BJ (cell line): ENCODE results near the gene CD74. TPM values are rescaled to one million over a fixed set of nuclear protein-coding genes. Genes with fewer than 3 reads are reported as not detected.

Source experiments
- CTCF ChIA-PET: fragments of 350-600 bp; formaldehyde crosslinking; extraction: SDS; loops from one replicate; lab custom pipeline; 2021; ENCODE audit warnings: antibody characterized with exemption, inconsistent platforms; lab: Yijun Ruan, JAX
- POLR2A ChIA-PET: fragments of 300-600 bp; sonication (Branson Sonifier 250); formaldehyde crosslinking; extraction: SDS; loops from one replicate; lab custom pipeline; 2021; ENCODE audit warnings: antibody characterized with exemption; lab: Charles Lee
- DNase-seq: peaks from one replicate; pipeline ENCODE4 v3.0.0-alpha.2; 2011; ENCODE audit warnings: low read depth
- H3K27me3 ChIP-seq: 2 replicates; pipeline ENCODE4 v1.6.0; 2011; ENCODE audit warnings: low read length; ENCODE audit not compliant: control insufficient read depth, insufficient read depth
- H3K36me3 ChIP-seq: 2 replicates; pipeline ENCODE4 v1.5.1; 2011; ENCODE audit warnings: low read length; ENCODE audit not compliant: control insufficient read depth, insufficient read depth
- H3K4me3 ChIP-seq: 2 replicates; pipeline ENCODE4 v1.5.1; 2011; ENCODE audit warnings: low read depth, mild to moderate bottlenecking, control low read depth, low read length
- CTCF ChIP-seq: IDR thresholded peaks from 2 replicates; pipeline ENCODE4 v1.5.1; 2011; ENCODE audit warnings: low read depth, mild to moderate bottlenecking, control low read depth, inconsistent platforms, low read length, moderate library complexity; ENCODE audit not compliant: insufficient read depth
- polyA plus RNA-seq: library from polyadenylated mRNA; depleted of rRNA; stranded (reverse); fragments of >200 nt; gene quantifications from 2 replicates; pipeline ENCODE4 v1.2.3, GENCODE V29; 2011

The CD74 gene
- polyA plus RNA-seq, 1 experiment = 0.28 TPM

GRCh38 chr5:150399524-150400211 is 13.0 kb downstream of the CD74 start:
- TF ChIP-seq CTCF = no peak
- DNase-seq = no peak
- ChIA-PET CTCF (interaction anchor here (0.9 to 2.3 kb wide), 9 partner anchors 11 to 50 kb away, joined by 3 to 7 read pairs (median 4); no protein-coding TSS in a partner anchor), POLR2A (interaction anchor here (0.6 kb wide), 1 partner anchor 10 kb away, joined by 6 read pairs; no protein-coding TSS in a partner anchor)
- Histone ChIP-seq H3K27me3 (no peaks in the 10 kb centered on the region), H3K4me3 (no peak overlapping the region), H3K36me3 (peaks cover 9% of the 10 kb centered on the region)

GRCh38 chr5:150398722-150399523 is 13.8 kb downstream of the CD74 start:
- TF ChIP-seq CTCF = peak; percentile 24; the same call in 1 of the 2 replicates
- ChIA-PET CTCF (interaction anchor here (0.9 to 2.3 kb wide), 8 partner anchors 11 to 50 kb away, joined by 3 to 7 read pairs (median 4); no protein-coding TSS in a partner anchor), POLR2A (interaction anchor here (0.5 to 0.6 kb wide), 2 partner anchors 10 to 12 kb away, joined by 6 to 7 read pairs; no protein-coding TSS in a partner anchor)
- H3K27me3 ChIP-seq = no peaks in the 10 kb centered on the region
- DNase-seq = no peak
- H3K4me3 ChIP-seq = no peak overlapping the region
- peaks cover 11% of the 10 kb centered on the region for H3K36me3 ChIP-seq

- no peak for TF ChIP-seq CTCF
- Histone ChIP-seq H3K4me3 (no peak overlapping the region), H3K27me3 (no peaks in the 10 kb centered on the region), H3K36me3 (peaks cover 19% of the 10 kb centered on the region)
- DNase-seq = no peak
- CTCF ChIA-PET = interaction anchor here (0.9 to 2.3 kb wide), 6 partner anchors 17 to 233 kb away, joined by 3 to 7 read pairs (median 4); no protein-coding TSS in a partner anchor
- POLR2A ChIA-PET = interaction anchor here (0.5 kb wide), 1 partner anchor 13 kb away, joined by 7 read pairs; no protein-coding TSS in a partner anchor
Observed at GRCh38 chr5:150397782-150398721, 14.7 kb downstream of the CD74 start.

- Histone ChIP-seq H3K27me3 (no peaks in the 10 kb centered on the region), H3K36me3 (peaks cover 23% of the 10 kb centered on the region), H3K4me3 (no peak overlapping the region)
- TF ChIP-seq CTCF = no peak
- CTCF ChIA-PET = interaction anchor here (0.9 to 1.8 kb wide), 6 partner anchors 14 to 233 kb away, joined by 3 to 4 read pairs (median 3); no protein-coding TSS in a partner anchor
- POLR2A ChIA-PET = interaction anchor here (0.6 kb wide), 1 partner anchor 15 kb away, joined by 5 read pairs; no protein-coding TSS in a partner anchor
- DNase-seq = no peak
Observed at GRCh38 chr5:150397146-150397781, 15.4 kb downstream of the CD74 start.
